T follicular helper cell (primary cell): Measurements from ENCODE around the gene CARD19.
"Not testable (repeated sequence)": the region's sequence is repeated elsewhere in the genome, so short reads cannot be mapped to it uniquely, and the experiment has no call there.

Experiments used
- DNase-seq: peaks from one replicate; pipeline ENCODE4 v3.0.0-alpha.2; 2020; ENCODE audit warnings: low read depth

The CARD19 gene

GRCh38 chr9:93107151-93107824 lies 11.3 kb downstream of the CARD19 start:
- DNase-seq: no peak

GRCh38 chr9:93107825-93108161 lies 11.8 kb downstream of the CARD19 start:
- no peak for DNase-seq

- DNase-seq: no peak
Measured at GRCh38 chr9:93108291-93109041, 12.4 kb downstream of the CARD19 start.

GRCh38 chr9:93110311-93110855 lies 14.4 kb downstream of the CARD19 start:
- no peak for DNase-seq

- DNase-seq: no peak
Measured at GRCh38 chr9:93111001-93111370, 15.0 kb downstream of the CARD19 start.

GRCh38 chr9:93111371-93112115 lies 15.5 kb downstream of the CARD19 start:
- DNase-seq: no peak

- DNase-seq: no peak
Measured at GRCh38 chr9:93112116-93112863, 16.3 kb downstream of the CARD19 start.

- DNase-seq: no peak
Measured at GRCh38 chr9:93112864-93113389, 16.9 kb downstream of the CARD19 start.

- no peak for DNase-seq
Measured at GRCh38 chr9:93114169-93114983, 18.4 kb downstream of the CARD19 start.

GRCh38 chr9:93114984-93115335 lies 18.9 kb downstream of the CARD19 start:
- DNase-seq: no peak

GRCh38 chr9:93115486-93116071 lies 19.6 kb downstream of the CARD19 start:
- no peak for DNase-seq

GRCh38 chr9:93116072-93116961 lies 20.3 kb downstream of the CARD19 start:
- DNase-seq: no peak

- not testable (repeated sequence) for DNase-seq
Measured at GRCh38 chr9:93117521-93117920, 21.5 kb downstream of the CARD19 start.

- DNase-seq: no peak
Measured at GRCh38 chr9:93117924-93118862, 22.2 kb downstream of the CARD19 start.

- DNase-seq: no peak
Measured at GRCh38 chr9:93118863-93119702, 23.1 kb downstream of the CARD19 start.

GRCh38 chr9:93119703-93119952 lies 23.6 kb downstream of the CARD19 start:
- DNase-seq: no peak

GRCh38 chr9:93119953-93120845 lies 24.2 kb downstream of the CARD19 start:
- no peak for DNase-seq
